Epithelial cell of prostate (primary cell): Measurements from ENCODE around the gene TSPAN12.

Source experiments
- DNase-seq: peaks from one replicate; pipeline ENCODE4 v3.0.0-alpha.2; 2011; ENCODE audit warnings: low read depth, low spot score
- H3K27ac ChIP-seq: fragments of 450-650 bp; 2 replicates; pipeline ENCODE4 v1.5.1; 2017; ENCODE audit warnings: mild to moderate bottlenecking

TSPAN12 gene

DNA sequence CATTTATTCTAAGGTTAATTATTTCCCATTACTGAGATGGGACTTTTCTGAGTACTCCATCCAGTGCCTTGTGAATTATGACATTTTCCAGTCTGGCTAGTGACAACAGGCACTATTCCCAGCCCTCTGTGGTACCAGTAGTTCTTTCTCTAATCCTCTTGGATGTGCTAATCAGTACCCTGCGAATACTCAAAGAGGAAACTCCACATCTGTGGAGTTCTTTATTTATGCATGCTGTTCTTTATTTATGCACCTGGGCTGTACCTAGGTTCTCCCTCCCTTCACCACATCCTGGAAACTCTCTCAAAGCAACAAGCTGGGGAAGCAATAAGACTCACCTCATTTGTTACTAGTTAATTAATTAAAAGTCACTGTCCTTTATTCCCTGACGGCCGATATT lies 83.5 kb downstream of the TSPAN12 start:
- DNase-seq: no peak
- no peak overlapping the region for H3K27ac ChIP-seq

DNA sequence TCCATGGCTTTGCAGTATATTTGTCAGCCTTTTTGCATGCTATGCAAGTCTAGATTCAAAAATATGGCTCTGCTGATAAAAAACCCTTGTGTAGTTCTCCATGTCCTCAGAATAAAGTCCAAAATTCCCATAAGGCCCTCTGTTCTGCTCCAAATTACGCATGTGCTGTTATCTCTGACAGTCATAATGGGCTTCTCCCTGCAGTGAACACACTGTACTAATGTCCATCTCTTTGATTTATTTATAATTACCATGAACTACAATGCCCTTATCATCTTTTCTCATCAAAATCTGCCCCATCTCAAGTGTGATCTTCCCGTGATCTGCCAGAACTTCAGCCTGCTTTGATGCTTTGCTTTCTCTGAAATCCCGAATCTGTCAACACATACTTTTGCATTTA lies 87.7 kb downstream of the TSPAN12 start:
- DNase-seq: no peak
- no peak overlapping the region for H3K27ac ChIP-seq

DNA sequence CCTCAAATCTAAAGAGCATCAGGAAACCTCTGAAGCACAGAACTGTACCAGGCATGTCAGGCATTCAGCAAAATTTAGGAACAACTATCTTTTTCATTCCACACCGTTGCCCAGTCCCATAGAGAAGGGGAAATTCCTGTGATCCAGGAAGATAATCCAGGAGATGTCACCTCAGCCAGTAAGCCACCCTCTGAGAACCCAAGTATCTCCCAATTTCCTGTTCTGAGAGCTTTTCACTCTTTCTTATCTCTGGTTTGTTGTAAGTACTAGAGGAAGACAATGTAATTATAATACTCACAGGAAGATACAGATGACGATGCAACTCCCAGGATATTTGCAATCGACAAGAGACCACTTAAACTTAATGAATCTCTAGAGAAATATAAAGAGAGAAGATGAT lies 97.1 kb downstream of the TSPAN12 start:
- no peak for DNase-seq
- no peak overlapping the region for H3K27ac ChIP-seq

DNA sequence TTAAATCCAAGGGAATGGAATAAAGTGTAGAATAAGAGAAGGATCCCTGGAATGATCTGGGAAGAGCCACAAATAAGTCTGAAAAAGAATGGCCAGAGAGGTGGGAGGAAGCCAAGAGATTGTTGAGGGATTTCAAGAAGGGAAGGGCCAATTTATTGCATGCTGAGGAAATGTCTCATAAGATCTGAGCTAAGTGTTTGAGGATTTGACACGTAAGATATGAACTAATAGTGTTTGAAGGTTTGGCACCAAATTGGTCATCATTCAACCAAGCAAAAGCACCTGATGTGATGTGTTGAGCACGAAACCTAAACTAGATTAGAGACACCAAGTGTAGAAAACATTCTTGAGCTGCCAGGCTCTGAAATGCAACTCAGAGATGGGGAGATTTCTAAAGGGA lies 97.9 kb downstream of the TSPAN12 start:
- H3K27ac ChIP-seq: no peak overlapping the region
- DNase-seq: no peak

DNA sequence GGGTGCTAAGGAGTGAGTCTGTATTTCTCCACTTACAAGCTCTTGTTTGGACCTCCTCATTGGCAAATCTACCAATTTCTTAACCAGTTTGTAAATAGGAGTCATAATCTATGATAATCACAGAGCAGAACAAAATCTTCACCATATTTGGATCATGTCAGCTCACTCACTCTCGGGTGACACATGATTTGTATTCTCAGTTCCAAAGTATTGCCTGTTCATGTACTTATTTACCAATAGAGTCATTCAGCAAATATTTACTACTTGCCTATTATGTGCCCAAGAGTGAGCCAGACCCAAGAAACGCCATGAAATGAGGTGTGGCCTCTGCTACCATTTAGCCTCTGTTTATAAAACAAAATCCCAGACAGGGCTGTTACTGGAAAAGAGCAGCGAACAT lies 114.8 kb downstream of the TSPAN12 start:
- H3K27ac ChIP-seq: peak overlapping the region; percentile 56
- DNase-seq: peak; percentile 65

DNA sequence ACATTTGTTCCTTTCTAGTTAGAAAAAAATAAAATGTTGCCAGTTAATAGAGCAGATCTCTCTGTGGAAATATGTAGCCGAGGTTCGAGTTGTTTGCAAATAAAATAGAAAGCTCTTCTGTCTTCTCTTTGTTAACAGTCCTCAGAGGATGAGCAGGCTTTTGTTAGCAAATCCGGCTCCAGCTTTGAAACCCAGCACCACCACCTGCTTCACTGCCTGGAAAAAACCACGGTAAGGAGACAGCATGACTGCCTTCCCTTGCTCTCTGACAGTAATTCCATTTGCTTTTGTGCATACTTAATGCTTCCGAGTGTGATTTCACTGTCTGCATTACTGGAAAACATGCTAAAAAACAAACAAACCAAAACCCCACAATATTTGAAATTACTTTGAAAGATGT lies 115.6 kb downstream of the TSPAN12 start:
- DNase-seq: no peak
- H3K27ac ChIP-seq: peak overlapping the region; percentile 56

DNA sequence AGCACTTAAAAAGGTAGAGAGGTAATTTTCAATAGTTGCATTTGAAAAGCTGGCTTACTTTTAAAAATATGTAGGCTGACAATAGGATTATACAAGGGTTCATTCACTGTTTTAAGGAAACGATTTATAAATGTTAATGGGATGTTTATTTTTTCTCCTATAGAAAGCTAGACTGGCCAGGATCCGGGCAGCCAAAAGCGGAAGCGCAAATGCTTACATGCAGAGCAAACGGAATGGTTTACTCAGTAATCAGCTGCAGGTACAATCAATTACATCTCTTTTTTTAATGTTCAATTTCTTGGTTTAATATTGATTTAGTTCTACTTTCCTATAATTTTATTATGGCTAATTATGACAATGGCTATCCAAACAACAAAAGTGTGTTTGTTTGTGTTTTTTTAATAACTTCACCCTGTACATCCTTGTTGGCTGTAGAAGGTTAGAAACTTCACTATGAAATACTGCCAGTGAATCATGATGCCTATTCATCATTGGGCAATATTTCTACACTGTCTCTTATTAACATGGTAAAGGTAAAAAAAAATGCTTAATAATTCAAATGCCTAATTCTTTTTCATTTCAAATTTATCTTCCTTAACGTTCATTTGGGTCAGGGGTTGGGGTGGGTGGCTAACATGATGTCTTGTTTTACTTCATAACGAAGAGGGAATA lies 116.4 kb downstream of the TSPAN12 start:
- no peak for DNase-seq
- no peak overlapping the region for H3K27ac ChIP-seq

DNA sequence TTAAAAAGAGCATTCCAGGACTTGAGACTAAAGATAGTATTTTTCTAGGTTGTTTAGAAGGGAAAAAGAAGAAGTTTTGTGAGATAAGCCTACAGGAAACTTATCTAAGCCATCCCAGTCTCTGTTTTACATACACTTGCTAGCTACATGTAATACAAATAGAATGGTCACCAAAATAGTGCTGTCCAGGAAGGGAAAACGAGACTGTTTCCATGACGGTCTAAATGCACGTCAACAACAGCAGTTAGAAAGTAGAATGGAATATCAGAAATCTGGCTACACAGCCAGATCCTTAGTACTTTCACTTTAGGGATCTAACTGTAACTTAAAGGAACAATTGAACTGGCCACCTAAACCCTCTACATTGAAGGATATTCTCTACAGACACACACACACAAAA lies 117.6 kb downstream of the TSPAN12 start:
- H3K27ac ChIP-seq: no peak overlapping the region
- DNase-seq: no peak

DNA sequence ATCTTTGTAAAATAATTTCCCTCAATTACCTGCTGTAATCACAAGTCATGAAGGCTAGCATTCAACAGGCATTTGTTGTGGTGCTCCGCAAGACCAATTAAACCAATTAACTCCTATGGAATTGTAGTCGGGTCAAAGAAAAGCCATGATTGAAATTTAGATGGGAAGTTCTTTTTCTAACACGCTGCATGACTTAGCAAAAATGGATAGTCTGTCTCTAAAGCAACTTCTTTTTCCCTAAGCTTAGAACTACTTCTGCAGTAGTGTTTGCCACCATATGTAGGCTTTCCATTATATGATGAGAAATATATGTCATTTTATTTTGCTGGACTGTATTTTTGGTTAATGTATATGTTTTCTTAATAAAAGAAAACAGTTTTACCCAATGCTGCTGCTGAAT lies 119.1 kb downstream of the TSPAN12 start:
- no peak overlapping the region for H3K27ac ChIP-seq
- no peak for DNase-seq
